ENCODE measurements around the gene SPG21. TPM values are rescaled to one million over a fixed set of nuclear protein-coding genes. Genes with fewer than 3 reads are reported as not detected.
A peak's percentile ranks its signal among the peaks of the same experiment; 100 is the strongest.

The SPG21 gene
- polyA plus RNA-seq, 3 donors, result 97.8 to 121 (median 113) TPM

GRCh38 chr15:65008983-65009382, 19.3 kb upstream of the SPG21 start:
- no peak for DNase-seq (ENCODE audit: extremely low read depth in 1 of 11, low read depth in 9 of 11, low spot score in 4 of 11)

GRCh38 chr15:65006876-65007275, 17.2 kb upstream of the SPG21 start:
- no peak for DNase-seq (ENCODE audit: extremely low read depth in 1 of 11, low read depth in 9 of 11, low spot score in 4 of 11)

- DNase-seq (ENCODE audit: extremely low read depth in 1 of 11, low read depth in 9 of 11, low spot score in 4 of 11), result no peak
Observed at GRCh38 chr15:65004993-65005392, 15.3 kb upstream of the SPG21 start.

- no peak for DNase-seq (ENCODE audit: extremely low read depth in 1 of 11, low read depth in 9 of 11, low spot score in 4 of 11)
Observed at GRCh38 chr15:64997745-64998375, 8.1 kb upstream of the SPG21 start.

- no peak for DNase-seq (ENCODE audit: extremely low read depth in 1 of 11, low read depth in 9 of 11, low spot score in 4 of 11)
Observed at GRCh38 chr15:64997066-64997465, 7.4 kb upstream of the SPG21 start.

- DNase-seq (ENCODE audit: extremely low read depth in 1 of 11, low read depth in 9 of 11, low spot score in 4 of 11), result no peak
Observed at GRCh38 chr15:64993290-64993689, 3.6 kb upstream of the SPG21 start.

- peak in 7 of 11 donors; percentile 17 to 39 (median 36) for DNase-seq (ENCODE audit: extremely low read depth in 1 of 11, low read depth in 9 of 11, low spot score in 4 of 11)
Observed at GRCh38 chr15:64991536-64992135, 1.9 kb upstream of the SPG21 start.

GRCh38 chr15:64990168-64990470, 405 bp upstream of the SPG21 start:
- DNase-seq (ENCODE audit: extremely low read depth in 1 of 11, low read depth in 9 of 11, low spot score in 4 of 11), result no peak

- no peak for DNase-seq (ENCODE audit: extremely low read depth in 1 of 11, low read depth in 9 of 11, low spot score in 4 of 11)
Observed at GRCh38 chr15:64987136-64987535, 2.6 kb downstream of the SPG21 start.

- DNase-seq (ENCODE audit: extremely low read depth in 1 of 11, low read depth in 9 of 11, low spot score in 4 of 11), result no peak
Observed at GRCh38 chr15:64985366-64986033, 4.2 kb downstream of the SPG21 start.

- no peak for DNase-seq (ENCODE audit: extremely low read depth in 1 of 11, low read depth in 9 of 11, low spot score in 4 of 11)
Observed at GRCh38 chr15:64982472-64982871, 7.2 kb downstream of the SPG21 start.

GRCh38 chr15:64981812-64982431, 7.8 kb downstream of the SPG21 start:
- DNase-seq (ENCODE audit: extremely low read depth in 1 of 11, low read depth in 9 of 11, low spot score in 4 of 11), result no peak

- DNase-seq (ENCODE audit: extremely low read depth in 1 of 11, low read depth in 9 of 11, low spot score in 4 of 11), result no peak
Observed at GRCh38 chr15:64979252-64979710, 10.4 kb downstream of the SPG21 start.

- no peak for DNase-seq (ENCODE audit: extremely low read depth in 1 of 11, low read depth in 9 of 11, low spot score in 4 of 11)
Observed at GRCh38 chr15:64975390-64975789, 14.3 kb downstream of the SPG21 start.

- DNase-seq (ENCODE audit: extremely low read depth in 1 of 11, low read depth in 9 of 11, low spot score in 4 of 11), result no peak
Observed at GRCh38 chr15:64970698-64971097, 19.0 kb downstream of the SPG21 start.

- DNase-seq (ENCODE audit: extremely low read depth in 1 of 11, low read depth in 9 of 11, low spot score in 4 of 11), result no peak
Observed at GRCh38 chr15:64969401-64969800, 20.3 kb downstream of the SPG21 start.

- DNase-seq (ENCODE audit: extremely low read depth in 1 of 11, low read depth in 9 of 11, low spot score in 4 of 11), result no peak
Observed at GRCh38 chr15:64961013-64961412, 28.7 kb downstream of the SPG21 start.

GRCh38 chr15:64960153-64960552, 29.6 kb downstream of the SPG21 start:
- DNase-seq (ENCODE audit: extremely low read depth in 1 of 11, low read depth in 9 of 11, low spot score in 4 of 11), result no peak

GRCh38 chr15:64959128-64959527, 30.6 kb downstream of the SPG21 start:
- no peak for DNase-seq (ENCODE audit: extremely low read depth in 1 of 11, low read depth in 9 of 11, low spot score in 4 of 11)

- DNase-seq (ENCODE audit: extremely low read depth in 1 of 11, low read depth in 9 of 11, low spot score in 4 of 11), result no peak
Observed at GRCh38 chr15:64954395-64954794, 35.3 kb downstream of the SPG21 start.
